SU-DHL-6 (cell line): ENCODE results near the gene TMEM42.

ENCODE experiments used
- CTCF ChIP-seq: fragments of 200-600 bp; sonication (generic); IDR thresholded peaks from one replicate; pipeline ENCODE4 v1.5.1; 2017; ENCODE audit warnings: antibody characterized with exemption, mild to moderate bottlenecking, low read length, moderate library complexity; ENCODE audit not compliant: insufficient read depth, poor library complexity, severe bottlenecking
- EZH2phosphoT487 ChIP-seq: fragments of 200-600 bp; sonication (generic), shearing (Covaris generic); conservative IDR thresholded peaks from 2 replicates; pipeline ENCODE4 v1.6.1; 2018; ENCODE audit warnings: mild to moderate bottlenecking, antibody characterized with exemption, low read length, moderate library complexity, mixed read lengths

DNA sequence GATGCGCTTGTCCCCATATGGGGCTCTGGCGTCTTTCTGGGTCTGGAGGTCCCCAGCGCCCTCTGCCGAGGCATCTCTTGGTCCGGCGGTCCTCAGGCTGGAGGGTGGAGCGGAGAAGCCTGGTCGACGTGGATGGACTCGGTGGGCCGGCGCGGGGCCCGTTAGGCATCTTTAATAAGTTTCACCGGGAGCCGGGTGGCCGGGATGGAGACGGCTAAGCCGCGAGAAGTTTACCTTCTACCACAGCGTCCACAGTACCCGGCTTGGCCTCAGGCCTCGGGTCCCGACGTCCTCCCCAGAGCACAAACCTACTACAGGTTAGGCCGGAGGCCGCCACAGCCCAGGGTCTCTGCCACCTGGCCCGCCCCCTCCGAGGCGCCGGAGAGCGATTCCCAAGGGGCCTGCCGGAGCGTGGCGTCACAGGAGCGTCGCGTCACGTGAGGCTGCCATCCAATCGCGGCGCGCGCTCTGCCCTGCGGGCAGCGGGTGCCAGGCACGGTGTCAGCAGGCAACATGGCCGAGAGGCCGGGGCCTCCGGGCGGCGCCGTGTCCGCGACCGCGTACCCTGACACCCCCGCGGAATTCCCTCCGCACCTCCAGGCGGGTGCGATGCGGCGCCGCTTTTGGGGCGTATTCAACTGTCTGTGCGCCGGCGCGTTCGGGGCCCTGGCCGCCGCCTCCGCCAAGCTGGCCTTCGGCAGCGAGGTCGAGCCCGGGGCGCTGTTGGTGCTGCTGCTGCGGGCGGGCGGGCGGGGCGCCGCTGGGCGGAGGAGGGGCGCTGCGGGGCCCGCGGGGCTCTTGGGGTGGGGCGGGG lies at the start of gene TMEM42:
- TF ChIP-seq CTCF (no peak), EZH2phosphoT487 (no peak)
